AG09319 (cell line): Measurements from ENCODE around the gene PCDHB1.
"Not testable (repeated sequence)": the region's sequence is repeated elsewhere in the genome, so short reads cannot be mapped to it uniquely, and the experiment has no call there.

Experiments used
- DNase-seq: peaks from one replicate; pipeline ENCODE4 v3.0.0-alpha.2; 2010; ENCODE audit warnings: low read depth; ENCODE audit errors: extremely low read depth
- TF ChIP-seq, protein P1 (sequence below): IDR thresholded peaks from 2 replicates; pipeline ENCODE4 v1.5.1; 2011; ENCODE audit warnings: low read depth, mild to moderate bottlenecking, inconsistent platforms, low read length, moderate library complexity

The PCDHB1 gene

GRCh38 chr5:141082228-141082627 lies 31.1 kb downstream of the PCDHB1 start:
- TF ChIP-seq, protein P1, sequence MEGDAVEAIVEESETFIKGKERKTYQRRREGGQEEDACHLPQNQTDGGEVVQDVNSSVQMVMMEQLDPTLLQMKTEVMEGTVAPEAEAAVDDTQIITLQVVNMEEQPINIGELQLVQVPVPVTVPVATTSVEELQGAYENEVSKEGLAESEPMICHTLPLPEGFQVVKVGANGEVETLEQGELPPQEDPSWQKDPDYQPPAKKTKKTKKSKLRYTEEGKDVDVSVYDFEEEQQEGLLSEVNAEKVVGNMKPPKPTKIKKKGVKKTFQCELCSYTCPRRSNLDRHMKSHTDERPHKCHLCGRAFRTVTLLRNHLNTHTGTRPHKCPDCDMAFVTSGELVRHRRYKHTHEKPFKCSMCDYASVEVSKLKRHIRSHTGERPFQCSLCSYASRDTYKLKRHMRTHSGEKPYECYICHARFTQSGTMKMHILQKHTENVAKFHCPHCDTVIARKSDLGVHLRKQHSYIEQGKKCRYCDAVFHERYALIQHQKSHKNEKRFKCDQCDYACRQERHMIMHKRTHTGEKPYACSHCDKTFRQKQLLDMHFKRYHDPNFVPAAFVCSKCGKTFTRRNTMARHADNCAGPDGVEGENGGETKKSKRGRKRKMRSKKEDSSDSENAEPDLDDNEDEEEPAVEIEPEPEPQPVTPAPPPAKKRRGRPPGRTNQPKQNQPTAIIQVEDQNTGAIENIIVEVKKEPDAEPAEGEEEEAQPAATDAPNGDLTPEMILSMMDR: no peak
- no peak for DNase-seq

- TF ChIP-seq, protein P1: peak; percentile 26
- DNase-seq: no peak
These were observed 33.4 kb downstream of the PCDHB1 start for GRCh38 chr5:141084487-141084989.

- peak; percentile 12 for DNase-seq
- TF ChIP-seq, protein P1: no peak; the same call in none of the 2 replicates
These were observed 43.5 kb downstream of the PCDHB1 start, which contains the start of gene PCDHB2 for GRCh38 chr5:141094481-141095262. TSS of gene PCDHB2 (plus strand) at chr5:141094615. CDS start at chr5:141094791, 176 bp downstream.

GRCh38 chr5:141095263-141095641 lies 44.1 kb downstream of the PCDHB1 start:
- TF ChIP-seq, protein P1: no peak

GRCh38 chr5:141096181-141096580 lies 45.0 kb downstream of the PCDHB1 start:
- not testable (repeated sequence) for DNase-seq

More at GRCh38 chr5:141095263-141095641, 44.1 kb downstream of the PCDHB1 start:
- no peak for DNase-seq

DNA sequence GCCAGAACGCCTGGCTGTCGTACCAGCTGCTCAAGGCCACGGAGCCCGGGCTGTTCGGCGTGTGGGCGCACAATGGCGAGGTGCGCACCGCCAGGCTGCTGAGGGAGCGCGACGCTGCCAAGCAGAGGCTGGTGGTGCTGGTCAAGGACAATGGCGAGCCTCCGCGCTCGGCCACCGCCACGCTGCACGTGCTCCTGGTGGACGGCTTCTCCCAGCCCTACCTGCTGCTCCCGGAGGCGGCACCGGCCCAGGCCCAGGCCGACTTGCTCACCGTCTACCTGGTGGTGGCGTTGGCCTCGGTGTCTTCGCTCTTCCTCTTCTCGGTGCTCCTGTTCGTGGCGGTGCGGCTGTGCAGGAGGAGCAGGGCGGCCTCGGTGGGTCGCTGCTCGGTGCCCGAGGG lies 45.4 kb downstream of the PCDHB1 start:
- DNase-seq: not testable (repeated sequence)

DNA sequence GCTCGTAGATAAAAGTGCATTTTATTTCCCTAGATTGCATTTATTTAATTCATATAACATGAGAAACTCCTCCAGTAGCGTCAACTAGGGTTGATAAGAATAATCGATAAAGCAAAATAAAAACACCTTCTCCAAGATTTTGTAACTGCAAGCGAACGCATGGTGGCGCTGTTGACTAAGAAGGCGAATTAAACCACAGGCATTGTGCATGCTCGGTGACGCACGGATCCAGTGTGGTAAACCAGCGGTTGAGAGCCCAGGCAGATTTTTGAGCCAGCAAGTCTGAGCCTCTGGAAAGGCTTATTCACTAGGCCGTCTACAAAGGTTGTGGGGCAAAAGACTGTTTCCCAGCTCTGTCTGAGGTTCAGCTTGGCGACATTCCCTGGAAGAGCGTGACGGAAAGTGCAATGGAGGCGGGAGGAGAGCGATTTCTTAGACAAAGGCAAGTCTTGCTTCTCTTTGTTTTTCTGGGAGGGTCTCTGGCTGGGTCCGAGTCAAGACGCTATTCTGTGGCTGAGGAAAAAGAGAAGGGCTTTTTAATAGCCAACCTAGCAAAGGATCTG lies 49.1 kb downstream of the PCDHB1 start, which contains the start of gene PCDHB3:
TSS of gene PCDHB3 (plus strand) at position 231 of the 563 bp plus-strand sequence. CDS start at position 408, 177 bp downstream.
- TF ChIP-seq, protein P1: no peak; the same call in 1 of the 2 replicates
- DNase-seq: no peak

- no peak for DNase-seq
- TF ChIP-seq, protein P1: no peak
These were observed 49.9 kb downstream of the PCDHB1 start for GRCh38 chr5:141101059-141101458.

DNA sequence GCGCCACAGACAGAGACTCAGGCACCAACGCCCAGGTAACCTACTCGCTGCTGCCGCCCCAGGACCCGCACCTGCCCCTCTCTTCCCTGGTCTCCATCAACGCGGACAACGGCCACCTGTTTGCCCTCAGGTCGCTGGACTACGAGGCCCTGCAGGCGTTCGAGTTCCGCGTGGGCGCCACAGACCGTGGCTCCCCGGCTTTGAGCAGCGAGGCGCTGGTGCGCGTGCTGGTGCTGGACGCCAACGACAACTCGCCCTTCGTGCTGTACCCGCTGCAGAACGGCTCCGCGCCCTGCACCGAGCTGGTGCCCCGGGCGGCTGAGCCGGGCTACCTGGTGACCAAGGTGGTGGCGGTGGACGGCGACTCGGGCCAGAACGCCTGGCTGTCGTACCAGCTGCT lies 50.9 kb downstream of the PCDHB1 start:
- not testable (repeated sequence) for DNase-seq

DNA sequence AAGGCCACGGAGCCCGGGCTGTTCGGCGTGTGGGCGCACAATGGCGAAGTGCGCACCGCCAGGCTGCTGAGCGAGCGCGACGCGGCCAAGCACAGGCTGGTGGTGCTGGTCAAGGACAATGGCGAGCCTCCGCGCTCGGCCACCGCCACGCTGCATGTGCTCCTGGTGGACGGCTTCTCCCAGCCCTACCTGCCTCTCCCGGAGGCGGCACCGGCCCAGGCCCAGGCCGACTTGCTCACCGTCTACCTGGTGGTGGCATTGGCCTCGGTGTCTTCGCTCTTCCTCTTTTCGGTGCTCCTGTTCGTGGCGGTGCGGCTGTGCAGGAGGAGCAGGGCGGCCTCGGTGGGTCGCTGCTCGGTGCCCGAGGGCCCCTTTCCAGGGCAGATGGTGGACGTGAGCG lies 51.3 kb downstream of the PCDHB1 start:
- not testable (repeated sequence) for DNase-seq
